Large intestine (tissue), 3 donors: ENCODE measurements around the gene AUNIP. TPM values are rescaled to one million over a fixed set of nuclear protein-coding genes. Genes with fewer than 3 reads are reported as not detected.

Experiments used
- DNase-seq, 2 donors: peaks; one replicate each; pipeline versions ENCODE4 v3.0.0 to v3.0.0-alpha.2; 2013
- H3K27ac ChIP-seq: one replicate; pipeline ENCODE4 v1.5.1; 2013; ENCODE audit warnings: low read length
- H3K27me3 ChIP-seq: 2 replicates; pipeline ENCODE4 v1.6.1; 2013; ENCODE audit warnings: low read length; ENCODE audit not compliant: control insufficient read depth, insufficient read depth
- H3K36me3 ChIP-seq: 2 replicates; pipeline ENCODE4 v1.6.1; 2013; ENCODE audit warnings: low read length; ENCODE audit not compliant: control insufficient read depth, insufficient read depth
- H3K4me1 ChIP-seq: one replicate; pipeline ENCODE4 v1.6.1; 2013; ENCODE audit warnings: low read length; ENCODE audit not compliant: control insufficient read depth, insufficient read depth
- H3K4me3 ChIP-seq: one replicate; pipeline ENCODE4 v1.5.1; 2013; ENCODE audit warnings: low read length
- H3K9me3 ChIP-seq: one replicate; pipeline ENCODE4 v1.6.1; 2013; ENCODE audit warnings: mild to moderate bottlenecking, low read depth, low read length, moderate library complexity; ENCODE audit not compliant: control insufficient read depth
- WGBS: methylation state at CpG from one replicate; pipeline ENCODE4 v1.1.5; 2013; ENCODE audit warnings: low lambda C conversion rate; ENCODE audit not compliant: insufficient coverage; 5-methylcytosine and 5-hydroxymethylcytosine counted together
- polyA plus RNA-seq: library from polyadenylated mRNA; unstranded; fragments of 120-200 nt; gene quantifications from one replicate; pipeline ENCODE4 v1.2.1, GENCODE V29; 2013

Gene AUNIP
- polyA plus RNA-seq, 1 donor: 2.0 TPM

DNA sequence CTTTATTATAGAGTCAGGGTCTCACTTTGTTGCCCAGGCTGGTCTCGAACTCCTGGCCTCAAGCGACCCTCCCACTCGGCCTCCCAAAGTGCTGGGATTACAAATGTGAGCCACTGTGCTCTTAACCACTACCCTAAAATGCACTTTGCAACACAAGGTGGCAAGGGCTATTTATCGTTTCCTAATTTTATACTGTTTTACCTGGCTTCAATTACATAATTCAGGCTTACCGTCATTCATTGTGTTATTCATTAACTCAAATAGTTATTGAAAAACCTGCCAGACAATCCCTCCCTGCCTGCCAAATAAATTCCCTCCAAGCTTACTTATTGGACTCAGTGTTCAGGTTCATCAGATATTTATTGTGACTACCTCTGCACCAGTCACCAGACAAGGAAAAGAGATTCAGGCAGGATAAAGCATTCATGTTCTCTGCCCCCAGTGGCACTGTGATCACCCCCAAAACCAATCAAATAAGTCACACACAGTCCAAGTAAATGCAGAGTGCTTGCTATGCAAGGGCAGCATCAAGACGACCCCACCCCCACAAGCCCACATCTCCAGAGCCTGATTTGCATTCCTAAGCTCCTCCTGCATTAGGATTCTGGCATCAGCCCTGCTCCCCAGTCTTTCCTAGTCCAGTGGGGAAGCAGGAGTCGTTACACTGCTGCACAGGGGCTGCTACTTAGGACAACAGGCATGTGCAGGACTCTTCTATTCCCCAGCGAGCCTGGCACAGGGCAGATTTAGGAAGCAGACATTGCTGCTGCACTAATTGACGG, 8.1 kb upstream of the AUNIP start:
- H3K27ac ChIP-seq: peak overlapping the region; percentile 73
- H3K4me1 ChIP-seq: peaks cover 58% of the 10 kb centered on the region
- 60% methylated on average over 1 of the region's 9 CpGs for WGBS
- peaks cover 37% of the 10 kb centered on the region for H3K36me3 ChIP-seq
- DNase-seq: peak; percentile 52 to 88
- H3K4me3 ChIP-seq: no peak overlapping the region
- no peaks in the 10 kb centered on the region for H3K9me3 ChIP-seq
- no peaks in the 10 kb centered on the region for H3K27me3 ChIP-seq

DNA sequence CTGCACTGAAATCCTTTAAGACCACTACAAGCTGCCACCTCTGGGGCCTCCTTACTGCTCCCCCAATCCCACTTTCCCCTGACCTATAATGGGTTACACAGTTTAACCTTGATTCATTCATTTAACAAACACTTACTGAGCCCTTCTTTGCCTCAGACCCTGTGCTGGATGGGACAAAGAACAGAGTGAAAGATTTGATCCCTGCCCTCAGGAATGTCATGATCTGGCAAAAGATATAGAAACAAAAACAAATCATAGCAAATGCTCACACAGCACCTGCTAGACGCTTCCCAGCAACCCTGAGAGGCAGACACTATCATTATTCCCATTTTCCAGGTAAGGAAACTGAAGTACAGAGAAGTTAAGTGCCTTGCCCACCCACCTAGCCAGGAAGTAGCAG, 7.0 kb upstream of the AUNIP start:
- DNase-seq: no peak
- H3K4me1 ChIP-seq: peaks cover 49% of the 10 kb centered on the region
- no peaks in the 10 kb centered on the region for H3K27me3 ChIP-seq
- H3K4me3 ChIP-seq: no peak overlapping the region
- H3K36me3 ChIP-seq: peaks cover 43% of the 10 kb centered on the region
- WGBS: no CpG with 5 or more reads among the region's 1 CpG
- H3K9me3 ChIP-seq: no peaks in the 10 kb centered on the region
- no peak overlapping the region for H3K27ac ChIP-seq

DNA sequence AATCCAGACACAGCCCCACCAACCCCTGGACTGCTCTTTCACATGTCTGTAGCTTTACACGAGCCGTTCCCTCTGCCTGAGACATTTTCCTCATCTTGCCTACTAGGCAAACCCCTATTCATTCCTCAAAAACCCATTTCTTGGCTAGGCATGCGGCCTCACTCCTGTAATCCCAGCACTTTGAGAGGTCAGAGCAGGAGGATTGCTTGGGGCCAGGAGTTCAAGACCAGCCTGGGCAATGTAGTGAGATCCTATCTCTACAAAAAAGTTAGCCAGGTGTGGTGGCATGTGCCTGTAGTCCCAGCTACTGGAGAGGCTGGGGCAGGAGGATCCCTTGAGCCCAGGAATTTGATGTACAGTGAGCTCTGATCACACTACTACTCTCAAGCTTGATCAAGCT, 5.2 kb upstream of the AUNIP start:
- Histone ChIP-seq H3K27ac (no peak overlapping the region), H3K27me3 (no peaks in the 10 kb centered on the region), H3K4me3 (no peak overlapping the region), H3K4me1 (peaks cover 42% of the 10 kb centered on the region), H3K9me3 (peaks cover 4% of the 10 kb centered on the region), H3K36me3 (peaks cover 28% of the 10 kb centered on the region)
- DNase-seq: no peak
- 90% methylated on average over 2 of the region's 3 CpGs for WGBS

DNA sequence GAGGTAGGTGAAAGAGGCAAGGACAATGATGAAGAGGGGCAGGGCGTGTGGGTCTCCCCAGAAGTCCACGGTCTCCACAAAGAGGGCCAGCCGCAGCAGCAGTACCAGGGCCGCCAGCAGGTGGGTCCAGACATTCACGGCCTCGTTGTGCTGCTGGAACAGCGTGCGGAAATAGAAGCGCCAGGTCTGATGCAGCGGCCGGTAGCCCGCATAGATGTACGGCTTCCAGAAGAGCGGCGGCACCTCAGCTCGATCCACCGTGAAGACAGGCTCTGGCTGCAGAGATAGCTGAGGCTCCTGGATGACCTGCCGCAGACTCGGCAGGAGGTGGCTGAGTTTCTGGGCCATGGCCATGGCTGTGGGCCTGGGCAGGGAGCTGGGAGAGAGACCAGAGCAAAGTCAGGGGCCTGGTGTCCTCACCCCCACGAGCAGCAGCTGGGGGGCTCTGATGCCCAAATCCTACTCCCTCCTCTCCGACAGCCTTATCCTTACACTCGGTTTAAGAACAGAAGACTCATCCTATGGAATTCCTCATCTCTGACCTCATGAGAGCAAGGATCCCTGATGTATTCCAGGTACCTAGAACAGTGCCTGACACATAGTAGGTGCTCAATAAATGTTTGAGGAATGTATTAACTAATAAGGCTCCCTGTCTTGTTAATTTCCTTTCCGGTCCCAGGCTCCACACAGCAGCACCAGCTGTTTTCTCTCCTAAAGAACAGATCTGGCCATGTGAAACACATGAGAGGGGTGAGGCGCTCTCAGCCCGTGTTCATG, 4.4 kb upstream of the AUNIP start:
- Histone ChIP-seq H3K4me1 (peaks cover 40% of the 10 kb centered on the region), H3K36me3 (peaks cover 24% of the 10 kb centered on the region), H3K27me3 (no peaks in the 10 kb centered on the region), H3K27ac (no peak overlapping the region), H3K4me3 (no peak overlapping the region), H3K9me3 (peaks cover 4% of the 10 kb centered on the region)
- no CpG with 5 or more reads among the region's 25 CpGs for WGBS
- no peak for DNase-seq

DNA sequence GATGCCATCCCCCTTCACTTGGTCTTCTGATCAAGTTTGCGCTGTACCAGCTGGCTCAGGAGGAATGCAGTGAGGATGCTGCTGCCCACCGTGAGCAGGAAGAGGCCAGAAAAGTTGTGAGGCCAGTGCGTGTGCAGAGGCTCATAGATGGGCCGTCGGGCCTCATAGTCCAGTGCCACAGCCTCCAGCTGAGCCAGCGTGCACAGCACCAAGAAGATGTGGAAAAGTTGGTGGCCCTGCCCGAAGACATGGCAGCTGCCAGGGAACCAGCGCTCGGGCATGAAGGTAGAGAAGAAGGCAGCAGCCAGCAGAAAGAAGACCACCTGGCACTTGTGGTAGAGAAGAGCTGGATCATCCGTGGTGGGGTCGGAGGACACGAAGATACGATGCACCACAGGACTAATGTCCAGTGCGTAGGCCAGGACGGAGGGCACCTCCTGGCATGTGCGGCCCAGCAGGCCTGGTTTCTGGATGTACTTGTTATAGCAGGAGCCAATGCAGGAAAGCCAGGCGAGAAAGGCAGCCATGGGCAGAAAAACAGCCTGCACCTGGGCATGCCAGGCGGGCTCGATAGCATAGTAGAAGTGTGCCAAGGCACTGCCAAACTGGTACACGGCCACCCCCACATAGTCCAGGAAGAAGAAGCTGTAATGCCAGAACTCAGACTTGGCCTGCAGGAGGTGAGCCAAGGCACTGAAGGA, 3.7 kb upstream of the AUNIP start:
- no peak overlapping the region for H3K27ac ChIP-seq

DNA sequence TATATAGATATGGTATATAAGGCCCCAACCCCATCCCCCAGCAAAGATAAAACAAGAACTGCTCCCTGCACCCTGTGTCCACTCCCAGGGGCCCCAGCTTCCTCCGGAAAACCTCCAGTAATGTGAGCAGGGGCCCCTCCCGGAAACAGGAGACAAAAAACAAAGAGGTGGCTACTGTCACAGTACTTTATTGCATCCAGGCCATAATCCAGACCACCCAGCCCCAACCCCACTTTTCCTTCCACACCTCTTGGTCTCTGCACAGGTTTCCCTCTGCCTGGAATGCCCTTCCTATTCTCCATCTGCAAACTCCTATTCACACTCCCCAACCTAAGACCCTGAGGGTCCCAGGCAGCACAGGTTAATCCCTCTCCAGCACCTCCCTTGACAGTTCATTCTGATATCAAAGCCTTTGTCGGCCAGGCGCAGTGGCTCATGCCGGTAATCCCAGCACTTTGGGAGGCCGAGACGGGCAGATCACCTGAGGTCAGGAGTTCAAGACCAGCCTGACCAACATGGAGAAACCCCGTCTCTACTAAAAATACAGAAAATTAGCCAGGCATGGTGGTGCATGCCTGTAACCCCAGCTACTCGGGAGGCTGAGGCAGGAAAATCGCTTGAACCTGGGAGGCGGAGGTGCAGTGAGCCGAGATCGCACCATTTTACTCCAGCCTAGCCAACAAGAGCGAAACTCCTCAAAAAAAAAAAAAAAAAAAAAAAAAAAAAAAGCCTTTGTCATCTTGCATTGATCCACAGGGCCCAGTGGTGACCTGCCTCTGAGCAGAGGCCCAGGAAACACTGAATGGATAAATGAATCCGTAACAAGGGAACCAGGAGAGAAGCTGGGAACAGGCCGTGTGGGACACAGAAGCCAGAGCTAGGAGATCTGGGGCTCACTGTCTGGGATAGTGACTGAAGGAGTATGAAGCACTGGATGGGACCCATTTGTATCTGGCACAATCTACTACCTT, 2.3 kb upstream of the AUNIP start:
- no CpG with 5 or more reads among the region's 16 CpGs for WGBS
- no peaks in the 10 kb centered on the region for H3K27me3 ChIP-seq
- peak; percentile 60 to 88 for DNase-seq
- H3K27ac ChIP-seq: peak overlapping the region; percentile 56
- H3K4me3 ChIP-seq: no peak overlapping the region
- H3K4me1 ChIP-seq: peaks cover 24% of the 10 kb centered on the region
- peaks cover 4% of the 10 kb centered on the region for H3K9me3 ChIP-seq
- peaks cover 24% of the 10 kb centered on the region for H3K36me3 ChIP-seq

More for the DNA sequence above, 3.7 kb upstream of the AUNIP start:
- WGBS: 80% methylated on average over 1 of the region's 20 CpGs
- Histone ChIP-seq H3K9me3 (peaks cover 4% of the 10 kb centered on the region), H3K4me3 (no peak overlapping the region), H3K36me3 (peaks cover 24% of the 10 kb centered on the region), H3K27me3 (no peaks in the 10 kb centered on the region), H3K4me1 (peaks cover 35% of the 10 kb centered on the region)
- no peak for DNase-seq

DNA sequence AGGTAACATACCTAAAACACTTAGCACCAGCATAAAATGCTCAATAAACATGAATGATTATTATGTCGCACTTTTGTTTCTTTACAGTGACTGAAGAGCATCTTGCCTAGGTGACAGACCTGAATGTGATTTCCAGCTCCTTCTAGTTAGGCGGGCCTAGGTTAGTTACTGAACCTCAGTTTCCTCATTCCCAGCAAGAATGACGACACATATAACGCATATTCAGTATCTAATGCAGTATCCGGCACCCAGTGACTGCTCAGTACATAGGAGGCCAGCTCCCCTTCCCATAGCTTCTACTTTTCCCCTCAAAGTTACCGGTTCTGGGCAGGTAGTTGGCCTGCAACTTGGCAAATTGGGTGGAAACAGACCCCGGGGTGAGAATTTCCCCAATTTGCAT, 763 bp downstream of the AUNIP start:
- peak overlapping the region; percentile 47 for H3K4me3 ChIP-seq
- peaks cover 4% of the 10 kb centered on the region for H3K9me3 ChIP-seq
- no CpG with 5 or more reads among the region's 7 CpGs for WGBS
- peak in 1 of 2 donors; percentile 22 for DNase-seq
- H3K4me1 ChIP-seq: peaks cover 18% of the 10 kb centered on the region
- peaks cover 16% of the 10 kb centered on the region for H3K36me3 ChIP-seq
- H3K27me3 ChIP-seq: no peaks in the 10 kb centered on the region
- H3K27ac ChIP-seq: no peak overlapping the region

DNA sequence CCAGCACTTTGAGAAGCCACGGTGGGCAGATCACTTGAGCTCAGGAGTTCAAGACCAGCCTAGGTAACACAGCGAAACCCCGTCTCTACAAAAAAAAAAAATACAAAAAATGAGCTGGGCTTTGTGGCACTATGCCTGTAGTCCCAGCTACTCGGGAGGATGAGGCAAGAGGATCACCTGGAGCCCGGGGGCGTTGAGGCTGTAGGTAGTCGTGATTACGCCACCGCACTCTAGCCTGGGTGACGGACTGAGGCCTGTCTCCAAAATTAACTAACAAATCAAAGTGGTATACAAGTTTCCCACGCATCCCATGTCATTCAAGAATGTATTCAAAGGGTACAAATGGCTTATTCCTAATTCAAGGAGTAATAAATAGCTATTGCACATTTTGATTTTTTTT, 2.4 kb downstream of the AUNIP start:
- Histone ChIP-seq H3K9me3 (peaks cover 4% of the 10 kb centered on the region), H3K27ac (no peak overlapping the region), H3K4me3 (no peak overlapping the region), H3K4me1 (peaks cover 18% of the 10 kb centered on the region), H3K36me3 (peaks cover under 1% of the 10 kb centered on the region), H3K27me3 (no peaks in the 10 kb centered on the region)
- DNase-seq: no peak
- no CpG with 5 or more reads among the region's 11 CpGs for WGBS

DNA sequence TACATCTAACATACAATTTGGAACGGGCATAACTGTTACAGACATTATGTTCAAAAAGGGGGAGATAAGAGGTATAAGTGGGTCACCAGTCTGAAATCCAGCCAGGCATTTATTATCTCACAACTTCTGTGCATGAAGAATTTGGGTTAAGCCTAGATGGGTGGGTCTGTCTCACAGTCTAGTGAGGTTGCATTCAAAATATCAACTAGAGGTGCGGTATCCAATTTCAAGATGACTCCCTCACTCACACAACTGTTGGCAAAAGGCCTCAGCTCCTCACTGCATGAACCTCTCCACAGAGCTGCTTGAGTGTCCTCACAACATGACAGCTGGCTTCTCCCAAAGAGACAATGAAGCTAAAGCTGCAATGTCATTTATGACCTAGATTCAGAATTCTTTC, 4.7 kb downstream of the AUNIP start:
- Histone ChIP-seq H3K4me3 (no peak overlapping the region), H3K27ac (no peak overlapping the region), H3K36me3 (no peaks in the 10 kb centered on the region), H3K9me3 (no peaks in the 10 kb centered on the region), H3K27me3 (no peaks in the 10 kb centered on the region), H3K4me1 (peaks cover 6% of the 10 kb centered on the region)
- DNase-seq: no peak
- no CpG with 5 or more reads among the region's 2 CpGs for WGBS
